Astrocyte (in vitro differentiated cells and primary cell): Measurements from ENCODE around the gene METTL18. TPM values are rescaled to one million over a fixed set of nuclear protein-coding genes. Genes with fewer than 3 reads are reported as not detected.

Experiments
- DNase-seq: peaks from one replicate; pipeline ENCODE4 v3.0.0-alpha.2; 2010; ENCODE audit warnings: low read depth
- FAIRE-seq: peaks from 2 replicates; lab custom pipeline; 2011; peaks lifted over from hg19 to GRCh38; lab: Jason Lieb, UNC
- H2AFZ ChIP-seq: 2 replicates; pipeline ENCODE4 v1.6.0; 2012; ENCODE audit warnings: low read depth, low read length, inconsistent platforms
- H3K27ac ChIP-seq: 2 replicates; pipeline ENCODE4 v1.5.1; 2011; ENCODE audit warnings: low read depth, low read length, inconsistent platforms
- H3K27me3 ChIP-seq: 2 replicates; pipeline ENCODE4 v1.6.0; 2011; ENCODE audit warnings: low read length, inconsistent platforms; ENCODE audit not compliant: insufficient read depth
- H3K36me3 ChIP-seq: 2 replicates; pipeline ENCODE4 v1.5.1; 2011; ENCODE audit warnings: low read length, inconsistent platforms; ENCODE audit not compliant: insufficient read depth
- H3K4me1 ChIP-seq: 2 replicates; pipeline ENCODE4 v1.5.1; 2011; ENCODE audit warnings: low read length, inconsistent platforms; ENCODE audit not compliant: insufficient read depth
- H3K4me2 ChIP-seq: 2 replicates; pipeline ENCODE4 v1.6.0; 2012; ENCODE audit warnings: low read length, inconsistent platforms
- H3K4me3 ChIP-seq: 2 replicates; pipeline ENCODE4 v1.5.1; 2011; ENCODE audit warnings: low read depth, mild to moderate bottlenecking, low read length, inconsistent platforms; ENCODE audit not compliant: insufficient read depth
- H3K79me2 ChIP-seq: 2 replicates; pipeline ENCODE4 v1.6.0; 2012; ENCODE audit warnings: mild to moderate bottlenecking, low read length, inconsistent platforms; ENCODE audit not compliant: insufficient read depth
- H3K9ac ChIP-seq: 2 replicates; pipeline ENCODE4 v1.6.0; 2012; ENCODE audit warnings: mild to moderate bottlenecking, low read length, inconsistent platforms
- H3K9me3 ChIP-seq: 2 replicates; pipeline ENCODE4 v1.5.1; 2012; ENCODE audit warnings: low read depth, mild to moderate bottlenecking, low read length, inconsistent platforms; ENCODE audit not compliant: insufficient read depth
- H4K20me1 ChIP-seq: 2 replicates; pipeline ENCODE4 v1.6.0; 2012; ENCODE audit warnings: low read length, inconsistent platforms; ENCODE audit not compliant: insufficient read depth
- H3K27ac Mint-ChIP-seq: one replicate; pipeline ENCODE4 v1.8.0; 2021; ENCODE audit warnings: mild to moderate bottlenecking, mixed read lengths; ENCODE audit not compliant: unreplicated experiment
- H3K27me3 Mint-ChIP-seq: one replicate; pipeline ENCODE4 v1.8.0; 2021; ENCODE audit warnings: low read depth, mixed read lengths; ENCODE audit not compliant: unreplicated experiment
- H3K36me3 Mint-ChIP-seq: one replicate; pipeline ENCODE4 v1.8.0; 2021; ENCODE audit warnings: low read depth, mixed read lengths; ENCODE audit not compliant: unreplicated experiment
- H3K4me1 Mint-ChIP-seq: one replicate; pipeline ENCODE4 v1.8.0; 2021; ENCODE audit warnings: low read depth, mixed read lengths; ENCODE audit not compliant: unreplicated experiment
- H3K4me3 Mint-ChIP-seq: one replicate; pipeline ENCODE4 v1.8.0; 2021; ENCODE audit warnings: mild to moderate bottlenecking, moderate library complexity, mixed read lengths; ENCODE audit not compliant: unreplicated experiment
- H3K9me3 Mint-ChIP-seq: one replicate; pipeline ENCODE4 v1.8.0; 2021; ENCODE audit warnings: mild to moderate bottlenecking, mixed read lengths; ENCODE audit not compliant: unreplicated experiment
- CTCF ChIP-seq: IDR thresholded peaks from 2 replicates; pipeline ENCODE4 v1.5.1; 2011; ENCODE audit warnings: low read depth, mild to moderate bottlenecking, inconsistent platforms, low read length, moderate library complexity; ENCODE audit not compliant: insufficient read depth
- EZH2 ChIP-seq: IDR thresholded peaks from 2 replicates; pipeline ENCODE4 v1.6.1; 2012; ENCODE audit warnings: mild to moderate bottlenecking, low read length, inconsistent platforms; ENCODE audit not compliant: insufficient read depth
- total RNA-seq: library from RNA; stranded (reverse); gene quantifications from 2 replicates; pipeline ENCODE4 v1.2.1, GENCODE V29; 2021

METTL18 gene
- total RNA-seq, 1 donor from 2014 or later: 3.9 TPM

GRCh38 chr1:169788402-169788801 lies 6.3 kb downstream of the METTL18 start:
- Histone ChIP-seq H3K4me2 (no peak overlapping the region), H3K4me1 (no peaks in the 10 kb centered on the region), H3K9ac (no peak overlapping the region), H3K79me2 (no peaks in the 10 kb centered on the region), H3K36me3 (no peaks in the 10 kb centered on the region), H4K20me1 (no peaks in the 10 kb centered on the region), H3K9me3 (no peaks in the 10 kb centered on the region), H3K27me3 (peaks cover 29% of the 10 kb centered on the region), H3K4me3 (no peak overlapping the region), H3K27ac (no peak overlapping the region), H2AFZ (no peak overlapping the region)
- Mint-ChIP-seq H3K9me3 (no peaks in the 10 kb centered on the region), H3K27ac (no peak overlapping the region), H3K4me3 (no peak overlapping the region), H3K4me1 (no peaks in the 10 kb centered on the region), H3K36me3 (no peaks in the 10 kb centered on the region), H3K27me3 (peaks cover 4% of the 10 kb centered on the region)
- no peak for FAIRE-seq
- no peak for DNase-seq
- no peak for TF ChIP-seq EZH2

GRCh38 chr1:169786974-169787373 lies 7.7 kb downstream of the METTL18 start:
- H2AFZ ChIP-seq: no peak overlapping the region
- H3K9me3 Mint-ChIP-seq: no peaks in the 10 kb centered on the region
- DNase-seq: no peak
- H3K27ac ChIP-seq: no peak overlapping the region
- peaks cover 4% of the 10 kb centered on the region for H3K27me3 Mint-ChIP-seq
- H3K27me3 ChIP-seq: peaks cover 31% of the 10 kb centered on the region
- H3K4me1 Mint-ChIP-seq: peaks cover 1% of the 10 kb centered on the region
- no peaks in the 10 kb centered on the region for H4K20me1 ChIP-seq
- H3K4me3 ChIP-seq: no peak overlapping the region
- no peak overlapping the region for H3K27ac Mint-ChIP-seq
- no peak for TF ChIP-seq EZH2
- no peak for TF ChIP-seq CTCF
- H3K4me2 ChIP-seq: no peak overlapping the region
- H3K9me3 ChIP-seq: no peaks in the 10 kb centered on the region
- H3K36me3 Mint-ChIP-seq: no peaks in the 10 kb centered on the region
- no peak overlapping the region for H3K4me3 Mint-ChIP-seq
- no peak overlapping the region for H3K9ac ChIP-seq
- H3K36me3 ChIP-seq: no peaks in the 10 kb centered on the region
- H3K79me2 ChIP-seq: no peaks in the 10 kb centered on the region
- H3K4me1 ChIP-seq: no peaks in the 10 kb centered on the region
- no peak for FAIRE-seq

- FAIRE-seq (no peak), DNase-seq (no peak)
- no peak overlapping the region for H3K4me3 ChIP-seq
- H3K4me1 ChIP-seq: peaks cover 5% of the 10 kb centered on the region
- no peak for TF ChIP-seq CTCF
- no peak for TF ChIP-seq EZH2
- no peak overlapping the region for H3K27ac ChIP-seq
- no peaks in the 10 kb centered on the region for H3K36me3 ChIP-seq
- no peak overlapping the region for H3K9ac ChIP-seq
- Mint-ChIP-seq H3K4me1 (peaks cover 13% of the 10 kb centered on the region), H3K27me3 (peaks cover 4% of the 10 kb centered on the region), H3K4me3 (no peak overlapping the region), H3K9me3 (no peaks in the 10 kb centered on the region), H3K36me3 (no peaks in the 10 kb centered on the region), H3K27ac (no peak overlapping the region)
- H2AFZ ChIP-seq: no peak overlapping the region
- H3K27me3 ChIP-seq: peaks cover 31% of the 10 kb centered on the region
- no peaks in the 10 kb centered on the region for H3K9me3 ChIP-seq
- H4K20me1 ChIP-seq: no peaks in the 10 kb centered on the region
- no peaks in the 10 kb centered on the region for H3K79me2 ChIP-seq
- H3K4me2 ChIP-seq: no peak overlapping the region
Measured at GRCh38 chr1:169785267-169785666, 9.4 kb downstream of the METTL18 start.
